HG03175 (cell line): Measurements from ENCODE around the gene DDB1.
A peak's percentile ranks its signal among the peaks of the same experiment; 100 is the strongest.

Source experiments
- ATAC-seq: cut with Tn5 transposase; IDR thresholded peaks from one replicate; pipeline ENCODE4 v1.9.1; 2021; ENCODE audit warnings: mild to moderate bottlenecking, moderate library complexity; ENCODE audit not compliant: unreplicated experiment

DDB1 gene

DNA sequence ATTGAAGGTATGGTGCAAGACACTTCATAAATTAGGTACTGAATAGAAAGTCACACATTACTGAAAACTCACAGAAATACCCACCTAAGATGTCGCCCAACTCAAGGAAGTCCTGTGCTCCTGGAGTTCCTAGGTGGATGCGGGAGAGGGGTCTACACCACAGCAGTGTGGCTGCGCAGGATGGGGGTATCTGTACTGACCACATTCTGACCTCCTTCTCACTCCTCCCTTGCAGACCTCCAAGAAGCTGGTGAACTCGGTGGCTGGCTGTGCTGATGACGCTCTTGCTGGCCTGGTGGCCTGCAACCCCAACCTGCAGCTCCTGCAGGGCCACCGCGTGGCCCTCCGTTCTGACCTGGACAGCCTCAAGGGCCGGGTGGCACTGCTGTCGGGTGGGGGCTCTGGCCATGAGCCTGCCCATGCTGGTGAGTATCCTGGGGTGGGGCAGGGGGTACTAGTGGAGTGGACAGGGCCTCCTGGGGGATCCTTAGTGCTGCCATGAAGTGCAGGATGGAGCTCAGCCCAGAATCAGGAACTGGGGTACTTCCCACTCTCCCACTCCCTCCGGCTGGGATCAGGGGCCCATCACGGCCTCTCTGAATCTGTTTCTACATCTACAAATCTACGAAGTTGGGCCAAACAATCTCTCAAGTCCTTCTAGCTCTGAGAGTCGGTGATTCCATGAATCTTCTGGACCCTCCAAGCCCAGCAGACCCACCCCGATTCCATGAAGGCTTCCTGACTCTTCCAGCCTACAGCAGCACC, 5.0 kb upstream of the DDB1 start:
- no peak for ATAC-seq

DNA sequence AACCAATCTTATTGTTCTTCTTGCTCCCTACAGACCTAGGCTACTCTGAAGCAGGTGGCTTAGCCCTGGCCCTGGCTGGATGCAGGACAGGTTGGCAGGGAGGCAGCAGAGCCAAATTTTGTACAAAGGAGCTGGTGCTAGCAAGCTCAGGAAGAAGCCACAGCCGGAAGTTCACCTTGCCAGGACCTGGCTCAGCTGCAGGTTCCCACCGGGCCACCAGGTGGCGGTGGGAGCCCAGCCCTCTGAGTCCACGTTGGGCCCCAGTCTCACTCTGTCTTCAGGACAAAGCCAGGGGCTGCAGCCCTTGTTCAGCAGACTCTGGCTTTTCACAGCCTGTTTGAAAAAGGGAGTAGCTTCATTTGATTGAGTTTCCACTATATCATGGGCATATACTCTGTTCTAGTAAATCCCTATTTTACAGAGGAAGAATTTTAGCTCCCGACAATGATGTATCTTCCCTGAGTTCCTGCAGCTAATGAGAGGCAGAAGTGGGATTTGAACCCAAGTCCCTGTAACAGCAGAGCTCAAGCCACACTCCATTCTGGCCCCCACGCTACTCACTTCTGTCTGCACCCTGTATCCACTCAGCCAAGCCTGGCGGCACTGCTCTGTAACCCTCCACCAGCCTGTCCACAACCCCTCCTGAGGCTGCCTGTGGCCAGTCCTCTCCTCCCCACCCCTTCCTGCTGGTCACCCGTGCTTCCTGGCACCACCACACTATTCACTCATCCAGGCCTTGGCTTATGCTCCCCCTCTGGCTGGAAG, 3.4 kb upstream of the DDB1 start:
- ATAC-seq: peak; percentile 58

DNA sequence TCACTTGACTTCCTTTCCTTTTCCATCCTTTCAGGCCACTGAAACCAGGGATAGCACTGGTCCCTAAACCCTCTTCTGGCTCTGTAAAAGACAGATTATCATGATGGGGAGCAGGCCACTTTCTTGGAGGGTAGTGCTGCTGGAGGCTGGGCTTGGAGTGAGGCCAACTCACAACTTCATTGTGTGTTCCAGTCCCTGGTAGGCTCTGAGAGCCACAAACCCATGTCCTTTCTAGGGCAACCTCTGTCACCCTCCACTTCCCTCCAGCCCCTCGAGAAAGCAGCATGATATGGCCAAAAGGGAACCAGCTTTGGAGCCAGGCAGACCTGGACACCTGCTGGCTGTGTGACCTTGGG, 2.4 kb upstream of the DDB1 start:
- ATAC-seq: no peak

DNA sequence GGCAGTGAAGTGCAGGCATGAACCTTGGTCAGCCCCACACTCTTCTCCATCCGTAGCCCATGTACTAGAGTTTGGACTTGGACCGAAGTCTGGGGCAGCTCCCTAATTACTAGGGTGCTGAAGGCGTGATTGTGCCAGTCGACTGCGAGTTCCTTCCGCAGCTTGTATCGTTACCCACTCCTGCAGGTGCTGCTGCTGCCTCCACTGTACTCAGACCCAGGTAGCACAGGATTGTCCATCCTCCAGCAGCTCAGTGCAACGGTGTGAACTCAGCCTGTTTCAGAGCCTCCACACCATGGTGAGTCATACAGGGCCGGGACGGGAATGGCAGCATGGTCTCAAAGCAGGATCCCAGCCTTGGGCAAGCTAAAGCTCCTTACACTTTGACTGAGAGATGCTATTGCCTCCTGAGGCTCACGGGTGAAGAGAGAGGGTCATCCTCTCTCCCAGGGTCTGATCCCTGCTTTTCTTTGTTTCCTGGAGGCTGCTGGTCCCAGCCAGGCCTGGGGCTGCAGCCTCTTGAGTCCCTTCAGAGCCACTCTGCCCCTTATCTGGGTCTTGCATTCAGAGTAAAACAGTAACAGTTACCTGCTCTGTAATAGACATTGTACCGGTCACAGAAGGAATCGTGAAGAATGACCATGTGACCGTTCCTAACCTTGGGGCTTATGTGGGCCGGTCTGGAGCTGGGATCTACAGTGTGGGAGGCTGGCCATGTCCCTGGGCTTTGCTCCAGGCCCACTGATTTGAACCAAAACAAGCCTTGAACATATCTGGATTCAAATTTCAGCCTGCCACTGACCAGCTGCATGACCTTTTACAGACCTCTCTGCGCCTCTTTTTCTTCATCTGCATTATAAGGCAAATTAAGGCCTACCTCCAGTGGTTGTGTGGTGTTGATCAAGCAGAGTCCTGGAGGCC, 1.8 kb upstream of the DDB1 start:
- no peak for ATAC-seq

DNA sequence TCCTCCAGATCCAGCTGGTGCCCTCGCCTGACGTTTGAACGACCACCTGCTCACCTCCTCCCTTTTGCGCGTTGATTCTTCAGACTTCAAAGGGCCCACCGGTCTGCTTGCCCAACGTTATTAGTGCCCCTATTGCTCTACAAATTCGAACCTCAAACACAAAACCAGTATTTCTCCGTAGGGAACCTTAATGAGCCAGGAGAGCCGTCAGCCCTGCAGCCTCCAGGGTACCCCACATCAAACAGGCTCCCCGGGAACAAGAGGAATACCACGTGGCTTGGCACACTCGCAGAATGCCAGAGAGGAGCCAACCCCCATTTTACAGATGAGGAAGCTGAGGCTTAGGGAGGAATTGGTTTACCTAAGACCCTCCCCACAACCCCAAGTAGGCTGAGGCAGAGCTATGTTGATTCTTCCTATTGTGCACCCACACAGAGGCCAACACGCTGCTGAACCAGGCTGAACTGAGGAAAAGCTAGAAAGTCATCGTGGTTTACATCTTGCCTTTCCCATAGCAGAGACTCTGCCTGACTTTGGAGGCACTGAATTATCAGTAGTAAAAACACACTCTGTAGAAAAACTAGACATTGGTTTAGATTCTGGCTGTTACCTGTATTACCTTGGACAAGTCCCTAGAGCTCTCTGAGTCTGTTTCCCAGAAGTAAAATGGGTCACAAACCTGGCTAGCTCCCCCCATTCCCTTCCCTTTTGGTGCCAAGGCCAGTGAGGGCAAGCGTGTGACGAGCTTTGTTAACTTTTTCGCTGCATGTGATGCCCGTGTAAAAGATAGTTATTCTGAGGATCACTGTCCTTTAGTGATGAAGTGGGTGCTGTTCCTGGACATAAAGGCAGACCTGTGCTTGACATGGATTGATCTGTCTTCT, 887 bp upstream of the DDB1 start:
- peak; percentile 3 for ATAC-seq

DNA sequence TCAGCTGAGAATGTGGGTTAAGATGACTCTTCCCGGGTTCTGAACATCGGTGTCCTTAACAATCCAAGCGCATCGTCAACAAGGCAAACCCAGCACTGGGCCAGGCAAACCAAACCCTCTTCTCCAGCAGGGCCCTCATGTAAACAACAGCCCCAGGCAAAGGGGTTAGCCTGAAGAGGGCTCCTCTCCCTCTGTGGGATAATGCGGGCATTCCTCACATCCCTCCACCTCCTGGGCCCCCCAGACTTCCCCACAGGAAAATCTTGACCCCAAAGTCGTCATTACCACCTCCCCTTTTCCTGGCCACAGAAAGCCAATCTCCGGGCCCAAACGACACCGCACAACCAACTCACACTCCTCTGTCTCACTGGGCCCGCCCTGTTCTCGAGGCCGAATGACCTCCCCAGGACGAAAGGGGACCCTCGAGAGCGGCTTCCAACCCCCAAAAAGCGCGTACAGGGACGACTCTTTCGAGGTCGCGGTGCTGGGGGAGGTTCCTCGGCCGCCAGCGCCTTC, 566 bp downstream of the DDB1 start:
- peak; percentile 1 for ATAC-seq

DNA sequence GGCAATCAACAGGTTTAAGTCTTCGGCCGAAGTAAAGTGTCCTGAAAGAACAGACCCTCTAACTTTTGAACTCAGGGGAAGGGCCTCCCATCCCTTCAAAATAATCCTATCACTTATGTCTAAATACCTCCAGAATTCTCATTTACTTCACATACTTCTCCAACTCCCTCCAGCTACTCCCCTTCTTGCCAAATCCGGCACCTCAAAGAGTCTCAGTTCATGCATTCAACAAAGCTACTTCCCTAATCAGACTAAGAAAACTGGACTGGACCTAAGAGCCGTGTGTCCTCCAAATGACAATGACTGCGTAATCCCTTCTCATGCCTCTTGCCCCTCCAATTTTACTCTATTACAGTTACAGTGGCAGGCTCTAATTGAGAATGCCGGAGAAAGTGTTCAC, 1.3 kb downstream of the DDB1 start:
- ATAC-seq: no peak

DNA sequence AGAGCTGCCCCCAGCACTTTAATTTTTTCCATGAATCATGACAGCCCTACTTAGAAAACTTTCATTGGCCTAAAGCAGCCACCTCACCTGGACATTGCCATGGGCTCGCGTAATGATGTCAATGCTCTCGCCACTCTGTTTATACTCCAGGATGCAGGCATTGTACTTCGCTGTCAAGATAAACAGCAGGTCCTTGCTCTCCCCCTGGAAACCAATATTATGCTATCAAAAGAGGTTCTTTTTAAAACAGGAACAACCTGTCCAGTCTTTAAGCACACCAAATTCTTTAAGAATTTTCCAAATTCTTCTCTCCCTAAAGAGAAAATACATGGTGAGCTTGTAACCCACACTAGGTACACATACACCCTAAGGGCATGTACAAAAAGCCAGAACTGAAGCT, 3.0 kb downstream of the DDB1 start:
- no peak for ATAC-seq

DNA sequence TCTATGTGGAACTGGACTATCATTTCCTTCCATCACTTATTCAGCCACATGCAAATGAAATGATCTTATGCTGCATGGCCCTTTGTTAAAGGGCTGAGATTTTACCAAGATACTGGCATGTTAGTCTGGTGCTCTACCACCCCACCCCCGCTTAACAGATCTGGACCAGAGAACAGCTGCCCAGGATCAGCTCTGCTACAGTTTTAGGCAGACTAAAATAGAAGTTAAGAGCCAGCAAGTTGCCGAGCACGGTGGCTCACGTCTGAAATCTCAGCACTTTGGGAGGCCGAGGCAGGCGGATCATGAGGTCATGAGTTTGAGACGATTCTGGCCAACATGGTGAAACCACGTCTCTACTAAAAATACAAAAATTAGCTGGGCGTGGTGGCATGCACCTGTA, 4.6 kb downstream of the DDB1 start:
- ATAC-seq: no peak

DNA sequence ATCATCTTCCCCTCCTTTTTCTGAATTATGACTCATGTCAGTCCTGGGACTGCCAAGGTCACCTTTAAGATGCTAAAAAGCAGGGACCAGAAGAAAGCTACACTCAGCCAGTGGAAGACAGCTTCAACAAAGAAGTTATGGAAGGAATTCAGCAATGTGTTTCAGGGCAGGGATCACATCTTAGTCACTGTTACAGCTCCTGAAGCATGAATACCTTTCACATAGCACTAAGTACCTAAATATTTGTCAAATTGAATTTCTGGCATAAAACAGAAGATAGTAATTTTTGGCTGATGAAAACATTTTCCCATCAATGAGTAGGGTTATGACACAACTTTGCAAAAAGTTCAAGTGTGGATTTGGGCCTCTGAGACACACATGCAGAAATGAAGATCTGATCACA, 5.2 kb downstream of the DDB1 start:
- ATAC-seq: no peak

DNA sequence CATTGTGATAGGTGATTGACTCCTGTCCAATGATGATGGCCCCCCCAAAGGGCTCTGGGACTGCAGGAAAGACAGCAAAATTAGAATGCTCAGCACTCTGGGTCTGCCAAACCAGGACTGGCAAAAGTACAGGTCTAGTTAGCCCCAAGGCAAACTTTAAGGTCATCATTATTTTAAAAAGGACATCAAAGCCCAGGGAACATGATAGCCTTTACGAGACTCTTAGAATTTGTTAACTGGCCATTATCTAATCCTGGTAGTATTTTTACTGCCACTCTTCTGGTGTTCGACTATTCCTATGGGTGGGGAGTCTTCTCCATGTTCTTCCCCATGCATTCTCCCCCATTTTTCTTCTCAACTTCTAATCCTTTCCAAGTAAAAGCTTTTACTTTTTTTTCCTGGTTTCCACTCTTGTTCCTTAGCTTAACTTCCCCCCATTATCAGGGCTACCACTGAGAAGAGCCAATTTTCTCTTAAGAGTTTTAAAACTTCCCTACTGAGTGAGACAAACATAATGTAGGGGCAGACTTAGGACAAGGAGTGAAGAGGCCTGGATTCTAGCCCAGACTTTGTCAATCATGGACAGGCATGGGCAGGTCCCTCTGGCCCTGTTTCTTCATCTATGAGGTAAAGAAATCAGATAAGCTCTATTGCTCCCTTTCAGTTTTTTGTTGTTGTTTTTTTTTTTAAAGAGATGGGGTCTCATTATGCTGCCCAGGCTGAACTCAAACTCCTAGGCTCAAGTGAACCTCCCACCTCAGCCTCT, 7.1 kb downstream of the DDB1 start:
- ATAC-seq: no peak

DNA sequence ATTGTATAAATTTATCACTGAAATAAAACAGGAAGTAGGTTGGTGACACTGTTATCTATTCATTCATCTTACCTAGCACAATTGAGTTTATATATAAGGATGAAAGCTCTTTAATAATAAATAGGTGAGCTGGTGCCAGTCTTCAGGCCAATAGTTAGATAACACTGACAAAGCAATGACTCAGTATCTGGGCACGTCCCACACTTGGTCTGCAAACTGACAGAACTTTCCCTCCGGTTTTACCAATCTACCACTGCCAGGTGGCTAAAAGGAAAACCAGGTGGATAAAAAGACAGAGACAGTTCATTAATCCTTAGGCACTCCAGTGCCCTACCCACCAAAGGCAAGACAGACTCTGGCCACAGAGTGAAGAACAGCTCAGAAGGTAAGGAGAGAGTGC, 17.6 kb downstream of the DDB1 start:
- ATAC-seq: no peak

DNA sequence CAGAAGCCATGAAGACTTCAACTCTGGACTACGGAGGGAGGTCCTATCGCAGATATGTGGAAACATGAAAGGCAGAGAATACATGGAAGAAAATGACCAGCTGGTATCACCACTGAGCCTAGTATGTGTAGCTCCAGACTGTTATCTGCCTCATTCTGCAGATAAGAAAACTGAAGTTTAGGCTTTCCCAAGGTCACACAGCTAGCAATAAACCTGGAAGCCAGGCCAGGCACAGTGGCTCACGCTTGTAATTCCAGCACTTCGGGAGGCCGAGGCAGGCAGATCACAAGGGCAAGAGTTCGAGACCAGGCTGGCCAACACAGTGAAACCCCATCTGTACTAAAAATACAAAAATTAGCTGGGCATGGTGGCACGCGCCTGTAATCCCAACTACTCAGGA, 22.2 kb downstream of the DDB1 start:
- ATAC-seq: no peak

DNA sequence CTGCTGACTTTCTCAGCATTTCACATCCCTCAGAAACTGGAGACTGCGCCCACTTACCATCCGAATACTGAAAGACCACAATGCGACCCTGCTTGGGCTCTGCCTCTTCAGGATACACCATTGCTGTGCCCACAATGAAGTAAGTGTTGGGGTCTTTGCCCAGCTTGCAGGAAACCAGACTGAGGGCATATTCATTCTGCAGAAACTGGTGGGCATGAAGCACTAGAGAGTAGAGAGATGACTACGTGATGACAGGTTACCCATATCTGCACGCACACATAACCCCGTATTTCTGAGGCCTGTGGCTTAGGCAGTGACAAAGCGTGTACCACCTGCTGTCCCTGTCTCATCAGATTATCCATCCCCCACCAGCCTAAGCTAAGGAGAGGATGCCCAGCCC, 23.2 kb downstream of the DDB1 start:
- no peak for ATAC-seq

DNA sequence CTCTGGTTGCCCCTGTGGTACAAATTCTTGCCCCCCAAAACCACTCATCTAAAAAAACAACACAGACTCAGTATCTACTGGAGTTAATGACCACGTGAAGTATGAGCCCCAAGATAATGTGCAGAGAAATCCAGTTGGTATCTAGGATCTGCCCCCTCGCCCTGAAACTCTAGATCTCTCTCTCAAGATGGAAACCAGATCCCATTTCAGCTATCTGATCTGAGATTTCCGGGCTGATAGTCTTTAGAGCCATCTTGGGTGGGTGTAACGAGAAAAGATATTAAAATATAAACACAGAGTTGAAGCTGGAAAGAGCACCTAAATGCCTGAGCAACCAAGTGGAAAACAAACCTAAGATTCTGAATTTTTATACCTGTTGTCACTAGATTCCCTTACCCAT, 23.8 kb downstream of the DDB1 start:
- ATAC-seq: no peak

DNA sequence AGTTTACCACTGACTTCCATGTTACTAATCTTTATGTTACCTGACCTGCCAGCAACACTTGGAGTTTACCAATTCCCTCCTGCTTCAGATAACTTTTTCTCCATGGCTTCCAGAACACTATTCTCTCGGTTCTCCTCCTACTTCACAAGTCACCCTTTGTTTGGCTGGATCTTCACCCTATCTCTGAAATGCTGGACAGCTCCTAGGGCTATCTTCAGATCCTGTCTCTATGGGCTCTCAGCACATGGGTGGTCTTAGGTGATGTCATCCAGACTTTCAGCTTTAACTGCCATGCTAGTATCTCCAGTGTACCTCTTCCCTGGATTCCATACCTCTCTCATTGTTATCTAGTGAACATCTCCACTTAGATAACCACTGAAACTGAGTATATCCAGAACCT, 25.6 kb downstream of the DDB1 start:
- no peak for ATAC-seq

DNA sequence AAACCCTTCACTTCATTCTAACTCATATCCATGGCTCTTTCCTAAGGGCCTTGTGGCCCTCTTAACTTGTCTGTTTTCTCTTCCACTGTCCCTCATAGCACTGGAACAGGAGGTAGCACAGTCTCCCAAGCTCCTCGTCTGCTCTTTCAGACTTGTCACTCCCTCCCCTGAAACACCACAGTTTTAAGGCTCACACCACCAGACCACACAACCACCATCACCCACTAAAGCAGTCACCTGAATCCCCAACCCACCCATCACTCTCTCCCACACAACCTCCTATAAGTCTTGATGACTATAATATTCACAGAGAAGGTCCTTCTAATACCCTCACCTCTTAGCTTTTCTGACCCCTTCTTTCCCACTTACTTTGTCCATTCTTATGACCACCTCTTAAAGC, 26.7 kb downstream of the DDB1 start:
- no peak for ATAC-seq

DNA sequence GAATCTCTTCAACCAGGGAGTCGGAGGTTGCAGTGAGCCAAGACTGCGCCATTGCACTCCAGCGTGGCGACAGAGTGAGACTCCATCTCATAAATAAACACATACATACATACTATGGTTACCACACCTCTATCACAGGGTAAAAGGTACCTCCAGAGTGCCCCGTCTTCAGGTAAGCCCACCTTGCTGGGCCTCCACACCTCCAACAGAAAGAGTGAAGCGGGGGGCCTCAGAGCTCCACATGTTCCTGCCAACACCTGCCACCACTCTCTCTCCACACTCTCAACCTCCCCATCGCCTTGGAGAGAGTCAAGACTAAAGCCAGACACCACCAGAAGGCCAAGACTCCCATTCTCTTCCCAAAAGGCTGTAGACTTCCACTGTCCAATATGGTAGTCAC, 27.5 kb downstream of the DDB1 start:
- ATAC-seq: no peak

DNA sequence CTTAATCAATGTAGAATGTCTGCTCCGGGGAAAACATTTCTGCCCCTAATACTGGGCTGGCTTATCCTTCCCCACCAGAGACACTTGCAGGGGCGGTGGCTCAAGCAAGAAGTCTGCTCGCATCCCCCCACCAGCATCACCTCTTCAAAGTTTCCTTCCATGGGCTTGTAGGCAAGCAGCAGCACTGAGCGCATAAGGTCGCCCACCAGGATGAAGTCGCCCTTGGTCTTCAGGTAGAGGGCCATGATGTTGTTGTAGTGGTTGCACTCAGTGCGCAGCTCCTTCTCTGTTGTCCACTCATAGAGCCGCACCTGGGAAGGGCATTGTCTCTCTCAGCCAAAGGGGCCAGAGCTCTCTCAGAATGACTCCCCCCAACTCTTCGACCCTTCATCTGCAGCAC, 29.2 kb downstream of the DDB1 start:
- no peak for ATAC-seq

DNA sequence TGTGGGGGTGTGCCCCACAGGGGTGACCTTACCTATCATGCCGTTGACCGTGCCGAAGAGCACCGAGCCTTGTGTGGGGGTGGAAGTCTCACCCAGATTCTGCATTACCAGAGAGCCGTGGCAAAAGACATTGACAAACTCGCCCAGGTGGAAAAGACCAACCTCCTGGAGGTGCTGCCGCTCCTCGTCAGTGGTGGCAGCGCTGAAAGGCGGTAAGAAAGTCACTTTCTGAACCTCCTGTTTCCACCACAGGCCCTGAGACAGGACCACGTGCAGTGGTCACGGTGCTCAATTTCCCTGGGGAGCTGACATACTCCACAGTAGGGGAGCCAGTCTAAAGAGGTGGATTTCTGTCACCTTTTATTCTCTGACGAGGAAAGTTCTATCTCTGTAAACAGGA, 30.4 kb downstream of the DDB1 start:
- no peak for ATAC-seq
